ENCODE measurements around the gene ALPK1. TPM values are rescaled to one million over a fixed set of nuclear protein-coding genes. Genes with fewer than 3 reads are reported as not detected.

The ALPK1 gene
- total and polyA plus RNA-seq, 7 donors, result 4.2 to 27.4 (median 12.1) TPM

DNA sequence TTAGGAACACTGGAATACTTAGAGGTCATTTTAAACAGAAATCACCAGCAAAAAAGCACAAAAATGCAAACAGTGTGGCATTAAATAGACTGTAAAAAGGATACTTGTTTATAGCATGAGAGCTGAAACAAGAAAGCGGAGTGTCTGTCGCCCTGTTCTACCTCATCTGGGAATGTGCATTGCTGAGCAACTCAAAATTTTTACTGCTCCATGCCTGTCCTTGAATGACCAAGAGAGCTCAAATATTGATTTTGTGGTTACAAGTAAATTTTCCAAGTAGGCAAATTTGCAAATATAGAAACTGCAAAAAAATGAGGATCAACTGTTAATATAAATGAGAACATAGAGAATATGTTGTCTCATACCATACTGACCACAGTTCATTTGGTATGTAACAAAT lies 40.1 kb upstream of the ALPK1 start:
- 92 to 96% methylated on average over 2 of the region's 2 CpGs for WGBS, 2 donors

DNA sequence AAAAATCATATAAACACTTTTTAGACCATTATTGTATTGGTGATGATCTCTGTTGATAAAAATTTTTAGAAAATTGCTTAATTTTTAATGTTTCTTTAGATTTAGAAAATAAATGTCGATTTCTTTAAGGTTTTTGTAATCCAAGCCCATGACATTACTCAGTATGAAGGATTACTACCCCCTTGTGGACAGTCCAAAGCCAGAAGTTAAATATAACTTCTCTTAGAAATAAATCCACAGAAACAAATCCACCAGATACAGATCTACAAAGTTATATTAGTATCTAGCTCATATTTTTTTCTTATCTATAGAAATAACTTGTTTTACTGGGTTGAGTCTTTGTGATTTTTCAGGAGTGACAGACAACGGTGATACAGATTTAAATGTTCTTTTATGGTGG lies 30.3 kb upstream of the ALPK1 start:
- Histone ChIP-seq H3K36me3 (peaks cover 0 to 39% (median under 1%) of the 10 kb centered on the region in 4 donors), H3K9me3 (no peaks in the 10 kb centered on the region), H3K4me3 (no peak overlapping the region), H3K4me1 (no peaks in the 10 kb centered on the region), H3K27me3 (no peaks in the 10 kb centered on the region), H3K27ac (no peak overlapping the region)
- TF ChIP-seq, protein P1, sequence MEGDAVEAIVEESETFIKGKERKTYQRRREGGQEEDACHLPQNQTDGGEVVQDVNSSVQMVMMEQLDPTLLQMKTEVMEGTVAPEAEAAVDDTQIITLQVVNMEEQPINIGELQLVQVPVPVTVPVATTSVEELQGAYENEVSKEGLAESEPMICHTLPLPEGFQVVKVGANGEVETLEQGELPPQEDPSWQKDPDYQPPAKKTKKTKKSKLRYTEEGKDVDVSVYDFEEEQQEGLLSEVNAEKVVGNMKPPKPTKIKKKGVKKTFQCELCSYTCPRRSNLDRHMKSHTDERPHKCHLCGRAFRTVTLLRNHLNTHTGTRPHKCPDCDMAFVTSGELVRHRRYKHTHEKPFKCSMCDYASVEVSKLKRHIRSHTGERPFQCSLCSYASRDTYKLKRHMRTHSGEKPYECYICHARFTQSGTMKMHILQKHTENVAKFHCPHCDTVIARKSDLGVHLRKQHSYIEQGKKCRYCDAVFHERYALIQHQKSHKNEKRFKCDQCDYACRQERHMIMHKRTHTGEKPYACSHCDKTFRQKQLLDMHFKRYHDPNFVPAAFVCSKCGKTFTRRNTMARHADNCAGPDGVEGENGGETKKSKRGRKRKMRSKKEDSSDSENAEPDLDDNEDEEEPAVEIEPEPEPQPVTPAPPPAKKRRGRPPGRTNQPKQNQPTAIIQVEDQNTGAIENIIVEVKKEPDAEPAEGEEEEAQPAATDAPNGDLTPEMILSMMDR (IDR thresholded peaks at IDR 0.05), result no peak
- no peak for TF ChIP-seq POLR2A (IDR thresholded peaks at IDR 0.05)
- DNase-seq, result no peak
- WGBS, 2 donors, result 62 to 85% methylated on average over 2 of the region's 2 CpGs
- intact Hi-C loops (cut with DNase I), result no loop called here

More for the DNA sequence above, 40.1 kb upstream of the ALPK1 start:
- no peak overlapping the region for H3K27ac ChIP-seq
- H3K27me3 ChIP-seq, result no peaks in the 10 kb centered on the region
- no peaks in the 10 kb centered on the region for H3K9me3 ChIP-seq
- H3K4me3 ChIP-seq, result no peak overlapping the region
- peaks cover 0 to 24% (median 4%) of the 10 kb centered on the region in 4 donors for H3K36me3 ChIP-seq
- TF ChIP-seq POLR2A (IDR thresholded peaks at IDR 0.05) (no peak), EP300 (IDR thresholded peaks at IDR 0.05) (no peak), POLR2AphosphoS5 (IDR thresholded peaks at IDR 0.05) (no peak)
- TF ChIP-seq, protein P1 (IDR thresholded peaks at IDR 0.05), result no peak
- DNase-seq, result no peak
- no peaks in the 10 kb centered on the region for H3K4me1 ChIP-seq
- intact Hi-C loops (cut with DNase I), result no loop called here

DNA sequence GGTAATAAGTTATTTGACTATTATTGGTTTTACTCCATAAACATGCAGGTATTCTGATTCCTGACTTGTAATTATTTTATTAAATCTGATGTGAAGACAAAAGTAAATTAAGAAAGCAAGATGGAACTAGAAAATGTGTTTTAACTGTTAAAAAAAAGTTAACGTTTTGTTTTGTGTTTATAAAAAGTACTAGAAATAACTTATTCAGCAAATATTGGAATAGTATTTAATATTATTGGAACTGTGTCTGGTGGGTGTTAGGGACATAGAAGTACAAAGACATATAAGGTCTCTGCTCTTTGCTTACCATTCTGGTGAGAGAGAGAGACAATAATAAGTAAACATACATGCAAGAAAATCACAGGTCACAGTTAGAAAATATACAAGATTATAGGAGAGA lies 27.1 kb upstream of the ALPK1 start:
- Histone ChIP-seq H3K4me3 (no peak overlapping the region), H3K9me3 (no peaks in the 10 kb centered on the region), H3K4me1 (no peaks in the 10 kb centered on the region), H3K36me3 (peaks cover 0 to 34% (median 0%) of the 10 kb centered on the region in 4 donors), H3K27me3 (no peaks in the 10 kb centered on the region), H3K27ac (no peak overlapping the region)
- intact Hi-C loops (cut with DNase I), result no loop called here
- whole genome bisulfite sequencing, 2 donors, result 84 to 89% methylated on average over 1 of the region's 1 CpG
- DNase-seq, result no peak
- no peak for TF ChIP-seq EP300 (IDR thresholded peaks at IDR 0.05)
- TF ChIP-seq, protein P1 (IDR thresholded peaks at IDR 0.05), result no peak
- no peak for TF ChIP-seq POLR2A (IDR thresholded peaks at IDR 0.05)
- TF ChIP-seq POLR2AphosphoS5 (IDR thresholded peaks at IDR 0.05), result no peak

DNA sequence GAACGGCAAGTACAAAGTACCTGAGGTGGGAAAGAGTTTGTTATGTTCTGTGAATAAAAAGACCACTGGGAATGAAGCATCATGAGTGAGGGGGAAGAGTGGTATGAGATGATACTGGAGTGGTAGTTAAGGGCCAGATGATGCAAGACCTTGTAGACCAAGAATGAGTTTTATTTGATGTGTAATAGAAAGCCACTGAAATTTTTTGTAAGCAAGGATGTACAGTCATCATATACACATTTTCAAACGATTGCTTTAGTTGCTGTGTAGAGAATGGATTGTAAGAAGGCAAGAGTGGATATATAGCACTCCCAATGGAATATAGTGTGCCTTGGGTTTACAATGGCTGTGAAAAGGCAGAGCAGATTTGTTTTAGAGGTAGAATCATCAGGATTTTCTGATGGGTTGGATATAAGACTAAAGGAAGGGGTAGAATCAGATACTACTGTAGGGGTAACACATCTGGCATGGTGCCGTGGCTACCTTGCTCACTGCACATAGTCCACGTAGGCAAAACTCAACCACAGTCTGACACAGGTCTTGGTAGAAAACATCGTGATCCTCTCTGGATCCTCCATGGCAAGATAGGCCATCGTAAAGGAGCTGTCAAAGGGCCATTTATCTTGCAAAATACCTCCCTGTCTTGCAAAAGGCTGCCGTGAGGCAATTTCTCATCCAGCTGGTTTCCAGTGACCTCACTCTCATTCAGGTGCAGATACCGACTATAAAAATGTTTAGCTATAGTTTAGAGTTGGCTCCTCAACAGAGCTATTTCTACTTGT lies 26.3 kb upstream of the ALPK1 start:
- WGBS, 2 donors, result 91% methylated on average over 8 of the region's 8 CpGs
- Histone ChIP-seq H3K27me3 (no peaks in the 10 kb centered on the region), H3K9me3 (no peaks in the 10 kb centered on the region), H3K36me3 (peaks cover 0 to 27% (median 0%) of the 10 kb centered on the region in 4 donors), H3K4me3 (no peak overlapping the region), H3K4me1 (no peaks in the 10 kb centered on the region), H3K27ac (no peak overlapping the region)
- TF ChIP-seq POLR2AphosphoS5 (IDR thresholded peaks at IDR 0.05) (no peak), EP300 (IDR thresholded peaks at IDR 0.05) (no peak), POLR2A (IDR thresholded peaks at IDR 0.05) (no peak)
- TF ChIP-seq, protein P1 (IDR thresholded peaks at IDR 0.05), result no peak
- no peak for DNase-seq
- intact Hi-C loops (cut with DNase I), result no loop called here

All from sigmoid colon (tissue), 7 donors.